ENCODE results near the gene ZIC4.

ZIC4 gene

DNA sequence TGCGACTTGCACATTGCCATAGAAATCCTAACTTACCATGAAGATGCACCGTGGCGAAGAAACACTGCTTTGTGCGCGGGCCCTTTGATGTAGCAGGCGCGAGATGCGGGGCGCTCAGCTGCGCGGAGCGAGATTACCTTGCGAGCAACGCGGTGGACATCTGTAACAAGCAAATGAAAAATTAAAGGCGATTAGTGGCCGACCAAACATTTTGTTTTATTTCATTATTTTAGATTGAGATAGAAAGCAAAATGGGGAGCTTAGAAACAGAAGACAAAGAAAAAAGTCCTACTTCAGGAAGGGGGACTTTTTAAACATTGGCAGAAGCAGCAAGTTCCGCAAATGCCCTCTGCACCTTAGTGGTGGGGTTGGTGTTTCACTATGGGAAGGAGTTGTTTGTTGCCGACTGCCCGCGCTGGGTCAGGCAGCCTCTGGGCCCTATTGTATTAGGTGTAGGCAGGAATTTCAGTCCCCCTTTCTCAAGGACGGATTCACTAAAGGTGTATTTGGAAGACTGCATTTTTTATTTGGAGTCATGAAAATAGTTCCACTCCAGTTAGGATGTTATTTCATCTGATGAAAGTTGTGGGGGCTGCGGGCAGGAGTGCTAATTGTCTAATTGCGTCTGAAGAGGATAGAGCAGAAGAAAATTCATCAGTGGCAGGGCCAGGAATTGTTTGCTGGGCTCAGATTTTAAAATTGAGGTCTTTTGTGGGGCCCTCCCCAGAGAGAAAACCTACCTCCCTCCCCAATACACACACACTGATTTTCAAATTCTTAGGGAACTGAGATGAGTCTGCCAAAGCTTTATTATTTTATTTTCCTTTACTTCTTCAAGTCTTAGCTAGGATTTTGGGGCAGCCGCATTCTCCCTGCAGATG lies 17.4 kb downstream of the ZIC4 start:
- DNase-seq, result no peak

DNA sequence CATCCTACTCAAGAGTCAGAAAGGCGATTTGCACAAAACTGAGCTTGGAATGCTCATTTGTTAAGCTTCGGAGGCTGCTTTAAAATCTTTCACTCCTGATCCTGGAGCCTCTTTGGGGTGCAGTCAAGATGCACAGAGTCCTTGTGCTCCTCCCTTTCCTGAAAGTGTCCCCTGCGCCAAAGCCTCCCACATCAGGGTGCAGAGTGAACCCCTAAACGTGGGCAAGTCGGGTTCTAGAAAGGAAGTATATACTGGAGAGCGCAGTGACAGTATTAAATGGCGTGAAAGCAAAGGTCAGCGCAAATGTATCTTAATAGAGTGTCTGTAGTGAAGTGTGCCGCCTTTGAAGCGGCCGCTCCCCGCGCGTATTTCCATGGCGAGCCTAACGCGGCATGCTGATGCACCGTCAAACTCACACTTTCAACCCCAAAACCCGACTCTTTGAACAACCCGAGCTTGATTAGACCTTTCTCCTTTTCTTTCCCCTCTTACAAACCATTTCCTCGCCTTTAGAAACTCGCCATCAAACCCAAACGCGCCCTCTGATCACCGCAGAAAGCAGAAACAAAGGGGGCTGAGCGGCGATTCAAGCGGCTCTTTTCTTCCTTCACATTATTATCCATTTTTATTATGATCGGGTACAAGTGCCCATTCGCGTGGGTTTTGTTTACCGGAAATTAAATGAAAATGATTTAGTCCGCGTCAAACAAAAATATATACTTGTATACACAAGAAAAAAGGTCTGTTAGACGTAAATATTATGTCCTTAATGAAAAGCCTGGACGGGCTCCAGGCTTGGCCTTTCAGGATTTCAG lies 18.3 kb downstream of the ZIC4 start:
- DNase-seq, result no peak

GRCh38 chr3:147387291-147387884 lies 19.0 kb downstream of the ZIC4 start:
- no peak for DNase-seq

- DNase-seq, result no peak
Measured at GRCh38 chr3:147385059-147386012, 21.0 kb downstream of the ZIC4 start.

DNA sequence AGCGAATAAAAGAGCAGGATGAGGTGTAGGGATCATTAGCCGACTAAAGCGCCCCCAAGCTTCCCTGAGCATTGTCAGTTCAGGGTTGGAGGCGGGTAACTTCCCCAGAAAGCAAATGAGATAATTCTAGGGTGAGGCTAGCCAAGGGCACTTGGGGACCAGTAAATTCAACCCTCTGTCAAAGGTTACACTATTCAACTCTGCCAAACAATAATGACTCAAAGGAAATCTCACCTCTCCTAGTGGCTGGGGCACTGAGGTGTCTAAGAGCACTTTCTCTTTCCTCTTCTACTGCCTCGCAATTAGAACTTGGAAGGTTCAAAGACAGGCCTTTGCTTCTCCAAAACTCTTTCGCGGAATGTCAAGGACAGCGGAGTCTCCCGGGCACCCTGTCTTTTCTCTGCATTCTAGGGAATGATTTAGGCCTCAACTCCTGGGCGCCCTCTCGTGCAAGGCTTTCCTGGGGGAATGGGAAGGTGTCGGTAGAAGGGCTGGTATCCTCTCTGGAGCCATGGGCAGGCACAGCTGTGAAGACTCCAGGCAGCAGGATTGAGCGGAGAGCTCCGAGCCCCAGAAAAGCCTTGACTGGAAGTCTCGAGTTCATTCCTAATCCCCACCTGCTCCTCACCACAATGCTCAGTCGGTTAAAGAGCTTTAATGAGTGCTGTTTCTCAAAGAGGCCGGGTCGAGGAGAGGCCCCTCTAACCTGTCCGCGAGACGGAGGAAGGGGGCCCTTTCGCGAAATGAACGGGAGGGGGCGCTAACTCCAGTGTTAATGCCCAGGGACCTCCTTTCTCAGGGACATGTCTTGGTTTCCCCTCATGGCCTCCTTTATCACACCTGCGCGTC lies 21.9 kb downstream of the ZIC4 start:
- DNase-seq, result no peak

GRCh38 chr3:147383617-147384016 lies 22.7 kb downstream of the ZIC4 start:
- no peak for DNase-seq

DNA sequence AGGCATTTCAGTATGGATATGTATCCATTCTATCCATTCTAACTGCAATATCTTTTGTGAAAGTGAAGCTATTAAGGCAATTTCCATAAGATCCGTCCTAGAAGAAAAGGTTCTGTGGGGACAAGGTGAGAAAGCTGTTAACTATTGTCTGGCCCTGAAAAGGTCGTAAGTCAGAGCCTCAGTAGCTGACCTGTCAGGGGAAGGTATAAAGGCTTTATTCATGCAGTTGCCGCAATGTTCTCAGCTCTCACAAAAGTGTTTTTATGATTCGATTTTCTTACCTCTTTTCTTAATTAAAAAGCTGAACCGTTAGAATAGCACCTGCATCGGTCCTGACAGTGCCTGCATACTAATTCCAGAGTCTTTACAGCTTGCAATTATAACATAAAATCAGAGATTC lies 24.7 kb downstream of the ZIC4 start:
- no peak for DNase-seq

GRCh38 chr3:147380977-147381376 lies 25.4 kb downstream of the ZIC4 start:
- DNase-seq, result no peak

DNA sequence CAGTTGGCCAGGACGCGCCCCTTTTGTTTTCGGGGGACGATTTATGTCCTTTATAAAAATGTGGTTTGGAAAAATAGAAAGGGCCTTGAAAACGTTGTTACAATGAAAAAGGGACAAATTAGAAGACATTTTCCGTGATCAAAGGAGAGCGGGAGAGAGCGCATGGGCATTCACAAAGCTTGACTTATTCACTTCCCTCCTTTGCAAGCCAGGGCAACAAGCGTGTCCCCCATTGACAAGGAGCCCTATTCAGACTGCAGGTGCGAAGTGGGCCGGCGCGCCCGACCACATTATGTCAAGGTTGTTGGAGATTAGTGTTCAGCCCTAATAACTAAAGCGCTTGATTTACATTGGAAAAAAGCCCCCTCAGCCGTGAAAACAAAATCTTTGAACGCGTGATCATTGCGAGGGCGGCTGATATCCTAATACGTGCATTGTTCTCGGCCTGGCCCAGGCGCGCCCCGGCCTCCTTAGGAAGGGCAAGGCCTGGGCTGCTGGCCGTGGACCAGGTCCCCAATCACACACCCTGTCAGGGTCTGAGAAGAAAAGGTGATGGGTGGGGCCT lies 25.9 kb downstream of the ZIC4 start:
- DNase-seq, result no peak

- DNase-seq, result no peak
Measured at GRCh38 chr3:147379651-147380050, 26.7 kb downstream of the ZIC4 start.

- DNase-seq, result no peak
Measured at GRCh38 chr3:147377412-147378367, 28.7 kb downstream of the ZIC4 start.

DNA sequence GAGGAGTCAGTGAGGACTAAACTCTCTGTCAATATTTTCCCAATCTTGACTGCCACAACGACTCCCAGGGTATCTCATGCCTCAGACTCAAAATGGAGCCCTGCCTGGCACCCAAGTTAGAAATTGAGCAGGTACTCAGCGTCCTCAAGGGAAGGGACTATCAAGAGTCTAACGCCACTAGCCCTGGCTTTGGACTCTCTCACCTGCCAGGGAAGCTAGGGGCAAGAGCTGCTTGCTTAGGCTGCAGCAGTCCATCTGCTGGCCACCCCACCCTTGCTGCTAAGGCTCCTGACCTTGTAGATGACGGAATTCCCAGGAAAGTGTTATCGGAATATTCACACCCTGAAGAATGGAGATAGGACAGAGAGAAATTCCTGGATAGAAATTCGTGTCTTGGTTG lies 33.0 kb downstream of the ZIC4 start:
- DNase-seq, result no peak

- DNase-seq, result no peak
Measured at GRCh38 chr3:147372525-147373027, 33.8 kb downstream of the ZIC4 start.

- no peak for DNase-seq
Measured at GRCh38 chr3:147371771-147372340, 34.5 kb downstream of the ZIC4 start.

DNA sequence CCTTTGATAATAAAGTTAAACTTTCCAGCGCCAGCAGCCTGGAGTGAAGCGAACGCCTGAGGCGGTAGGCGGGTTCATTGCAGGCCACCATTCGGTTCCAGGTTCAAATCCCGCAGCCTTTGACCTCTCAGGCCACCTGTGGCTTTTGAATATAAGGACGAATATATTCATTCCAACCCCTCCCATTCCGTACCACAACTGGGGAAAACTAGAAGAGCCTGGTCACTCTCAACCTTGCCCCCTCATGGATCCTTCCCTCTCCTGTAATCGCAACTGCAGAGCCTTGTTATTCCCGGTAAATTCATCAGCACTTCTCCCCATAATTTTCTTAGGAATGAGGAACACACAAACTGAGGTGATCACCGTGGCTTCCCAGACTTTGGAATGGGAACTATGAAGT lies 35.2 kb downstream of the ZIC4 start:
- DNase-seq, result no peak

- DNase-seq, result no peak
Measured at GRCh38 chr3:147370349-147370748, 36.0 kb downstream of the ZIC4 start.

DNA sequence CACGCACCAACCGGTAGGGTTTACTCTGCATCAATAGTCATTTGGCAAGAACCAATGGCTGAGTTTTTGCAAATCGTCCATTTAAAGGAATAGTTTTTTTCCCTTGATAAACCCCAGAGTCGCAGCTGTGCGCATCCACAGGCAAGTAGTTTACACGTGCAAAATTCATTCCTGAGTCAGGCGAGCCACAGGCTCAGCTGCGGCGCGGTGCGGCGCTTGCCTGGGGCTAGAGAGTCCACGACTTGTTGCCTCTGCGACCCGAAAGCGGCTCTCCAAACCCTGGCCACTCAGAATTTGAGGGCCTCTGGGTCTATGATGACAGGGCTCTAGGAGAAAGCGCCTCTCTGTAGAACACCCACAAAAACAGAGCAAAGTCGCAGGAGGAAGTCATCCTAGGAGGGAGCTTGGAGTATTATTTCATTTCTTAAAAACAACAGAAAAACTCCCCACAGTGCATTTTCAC lies 36.7 kb downstream of the ZIC4 start:
- DNase-seq, result no peak

DNA sequence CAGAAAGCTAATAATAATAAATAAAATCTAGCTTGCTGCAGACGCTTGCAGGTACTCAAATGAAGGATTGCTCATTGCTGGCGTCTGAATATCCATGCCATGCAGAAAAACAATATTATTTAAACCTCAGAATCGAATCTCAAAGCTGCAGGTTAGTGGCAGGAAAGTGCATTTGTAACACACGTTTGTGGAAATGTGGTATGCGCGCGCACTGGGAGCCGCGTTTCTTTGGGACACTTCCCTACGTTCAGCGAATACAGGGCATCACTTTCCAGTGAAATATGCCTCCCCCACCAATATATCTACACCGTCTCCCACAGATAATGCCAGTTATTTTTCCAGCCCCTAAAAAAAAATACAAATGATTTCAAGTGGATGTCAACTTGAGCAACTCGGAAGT lies 37.1 kb downstream of the ZIC4 start:
- no peak for DNase-seq

DNA sequence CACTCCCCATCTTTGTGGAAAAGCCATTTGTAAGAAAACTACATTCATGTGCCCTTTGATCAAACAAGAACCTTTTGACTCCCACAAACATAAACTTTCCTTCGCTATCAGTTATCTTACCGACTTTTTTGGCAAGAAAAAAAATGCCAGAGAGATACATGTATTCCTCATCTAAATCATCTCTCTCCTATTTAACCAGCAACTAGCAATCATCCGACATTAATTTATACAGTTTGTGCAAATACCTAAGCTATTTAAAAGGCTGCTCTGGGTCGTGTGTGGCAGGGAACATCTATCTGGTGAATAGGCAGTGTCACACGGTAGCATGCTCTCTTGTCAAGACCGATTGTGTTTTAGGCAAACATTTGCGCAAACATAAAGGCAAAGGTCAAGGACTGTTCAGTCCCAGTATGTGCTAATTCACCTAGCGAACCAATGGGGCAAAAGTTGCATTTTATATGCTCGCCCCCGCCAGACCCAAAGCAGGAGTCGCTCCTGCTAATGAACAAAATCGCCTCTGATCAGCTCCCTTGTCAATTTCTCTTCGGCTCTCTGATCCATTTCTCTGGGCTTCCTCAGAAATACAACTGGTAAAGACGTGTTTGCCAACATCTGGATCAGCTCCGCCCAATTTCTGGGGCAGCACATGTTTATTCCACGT lies 37.7 kb downstream of the ZIC4 start:
- DNase-seq, result no peak

All from stimulated activated CD4-positive, alpha-beta T cell treated with anti-CD3 and anti-CD28 coated beads, Interleukin-2, amount 100 ng/mL, for 48 hours (primary cell).